GM19023 (cell line): Measurements from ENCODE around the gene RNF157.
A peak's percentile ranks its signal among the peaks of the same experiment; 100 is the strongest.
"Not testable (repeated sequence)": the region's sequence is repeated elsewhere in the genome, so short reads cannot be mapped to it uniquely, and the experiment has no call there.

Experiments
- ATAC-seq: cut with Tn5 transposase; IDR thresholded peaks from one replicate; pipeline ENCODE4 v1.9.1; 2021; ENCODE audit warnings: mild to moderate bottlenecking, moderate library complexity; ENCODE audit not compliant: unreplicated experiment

The RNF157 gene

DNA sequence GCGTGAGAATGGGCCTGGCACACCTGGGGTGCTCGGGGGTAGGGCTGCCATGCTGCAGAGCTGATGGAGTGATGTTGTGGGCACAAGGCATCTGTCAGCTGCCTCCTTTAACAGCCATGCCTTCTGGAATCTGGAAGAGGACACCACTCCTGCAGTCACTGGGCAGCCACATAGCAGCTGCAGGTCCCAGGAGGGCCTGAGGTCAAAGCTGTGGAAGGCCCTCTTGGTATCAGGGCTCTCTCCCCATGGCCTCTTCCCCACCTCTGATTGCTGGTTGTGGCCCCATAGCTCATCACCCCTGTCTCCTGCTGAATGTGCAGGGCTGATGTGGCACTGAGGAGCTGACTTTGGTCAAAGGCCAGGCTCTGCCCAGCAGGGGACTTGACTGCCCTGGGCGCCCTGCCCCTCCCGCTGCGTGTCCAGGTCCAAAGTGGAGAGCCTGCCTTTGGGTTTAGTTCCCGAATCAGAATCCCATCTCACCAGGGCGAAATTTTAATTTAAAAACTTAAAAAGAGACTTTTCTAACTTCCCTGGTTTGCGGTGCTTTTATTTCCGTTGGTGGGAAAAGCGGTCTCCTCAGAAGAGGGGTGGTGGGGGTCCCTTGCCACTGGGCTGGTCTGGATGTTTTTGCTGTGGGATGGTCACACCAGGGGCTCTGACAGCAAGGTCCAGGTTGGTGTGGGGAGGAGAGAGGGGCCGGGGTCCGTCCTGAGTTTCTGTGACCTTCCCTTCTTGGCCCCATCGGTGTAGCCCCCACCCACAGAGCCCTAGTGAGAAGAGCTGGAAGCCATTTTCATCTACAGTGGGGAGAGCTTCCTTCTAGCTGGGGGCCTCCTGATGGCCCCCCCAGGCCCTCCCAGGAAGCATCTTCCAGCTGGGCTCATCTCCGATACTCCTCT lies 30.7 kb upstream of the RNF157 start:
- peak; percentile 6 for ATAC-seq

DNA sequence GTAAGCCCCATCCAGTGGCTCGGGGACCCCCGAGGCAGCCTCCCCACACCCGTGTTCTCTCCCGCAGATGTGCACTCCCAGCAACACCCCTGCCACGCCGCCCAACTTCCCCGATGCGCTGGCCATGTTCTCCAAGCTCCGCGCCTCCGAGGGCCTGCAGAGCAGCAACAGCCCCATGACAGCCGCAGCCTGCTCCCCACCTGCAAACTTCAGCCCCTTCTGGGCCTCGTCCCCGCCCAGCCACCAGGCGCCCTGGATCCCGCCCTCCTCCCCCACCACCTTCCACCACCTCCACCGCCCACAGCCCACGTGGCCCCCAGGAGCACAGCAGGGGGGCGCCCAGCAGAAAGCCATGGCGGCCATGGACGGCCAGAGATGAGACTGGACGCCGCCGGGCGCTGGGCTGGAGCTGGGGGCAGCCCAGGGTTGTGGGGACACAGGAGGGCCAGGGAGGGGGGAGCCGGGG lies 29.9 kb upstream of the RNF157 start:
- ATAC-seq: no peak

DNA sequence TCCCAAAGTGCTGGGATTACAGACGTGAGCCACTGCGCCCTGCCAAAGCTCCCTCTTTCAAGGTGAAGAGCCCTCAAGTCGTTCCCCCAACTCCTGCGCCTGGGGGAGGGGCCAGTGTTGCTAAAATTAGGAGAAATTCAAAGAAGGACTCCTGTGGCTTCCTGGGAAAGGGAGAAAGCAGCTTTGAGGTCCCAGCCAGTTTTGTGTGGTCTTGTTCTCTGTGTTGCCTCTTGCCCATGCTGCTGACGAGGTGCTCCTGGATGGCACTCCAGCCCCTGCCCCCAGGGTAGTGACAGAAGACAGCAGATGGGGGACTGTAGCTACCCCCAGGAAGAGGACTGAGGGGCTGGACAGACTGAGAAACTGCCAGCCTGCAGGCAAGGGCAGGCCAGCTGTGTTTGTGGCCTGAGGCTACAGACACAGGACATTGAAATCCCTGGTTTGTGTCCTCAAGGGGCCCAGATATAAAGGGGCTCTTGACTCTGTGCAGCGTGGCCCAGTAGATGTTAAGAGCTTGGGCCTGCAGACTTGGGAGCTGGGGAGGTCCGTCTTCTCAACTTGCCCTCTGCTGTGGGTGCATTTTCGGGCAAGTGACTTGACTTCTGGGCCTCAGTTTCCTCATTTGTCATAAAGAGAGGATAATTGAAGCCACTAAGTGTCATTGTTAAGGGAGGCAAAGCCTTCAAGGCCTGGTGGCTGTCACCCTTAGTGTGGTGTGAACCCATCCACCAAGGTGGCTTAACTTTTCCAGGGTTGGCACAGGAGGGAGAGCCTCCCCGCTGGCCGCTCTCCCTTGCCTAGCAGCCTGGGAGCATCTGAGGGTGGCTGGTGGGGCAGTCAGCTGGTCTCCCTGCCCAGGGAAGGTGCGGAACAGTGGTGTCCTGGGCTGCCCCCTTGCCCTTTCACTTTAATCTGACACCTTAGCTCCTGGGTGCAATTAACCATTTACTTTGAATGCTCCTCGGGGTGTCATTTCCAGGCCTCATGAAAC lies 29.0 kb upstream of the RNF157 start:
- no peak for ATAC-seq

DNA sequence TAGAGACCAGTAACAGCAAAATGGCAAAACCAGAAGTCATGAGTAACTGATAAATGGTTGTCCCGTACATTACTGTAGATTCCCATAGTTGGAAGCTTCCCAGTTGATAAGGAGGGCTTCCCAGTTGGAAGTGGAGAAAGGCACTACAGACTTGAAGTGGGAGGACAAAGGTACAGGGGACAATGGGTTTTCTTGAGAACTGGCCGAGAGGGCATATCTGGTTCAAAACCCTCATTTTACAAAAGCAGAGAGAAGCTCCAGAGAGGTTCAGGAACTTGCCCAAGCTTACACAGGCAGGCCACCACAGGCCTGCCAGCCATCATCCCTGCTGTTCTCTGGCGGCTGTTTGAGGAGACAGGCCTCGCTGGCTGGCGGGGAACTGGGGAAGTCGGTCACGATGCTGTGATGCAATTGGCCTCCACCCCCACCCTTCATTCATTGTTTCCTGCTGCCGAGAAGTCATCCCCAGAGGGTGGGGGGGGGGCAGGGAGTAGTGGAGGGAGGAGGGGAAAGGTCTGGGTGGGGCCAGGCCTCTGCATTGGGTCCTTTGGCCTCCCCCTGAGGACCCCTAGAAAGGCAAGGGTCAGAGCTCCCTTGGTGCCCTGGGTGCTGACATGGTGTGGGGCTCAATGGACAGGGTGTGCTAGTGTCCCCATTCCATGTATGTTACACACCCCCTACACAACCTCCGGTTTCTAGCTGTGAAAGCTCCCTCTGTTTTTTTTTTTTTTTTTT lies 27.9 kb upstream of the RNF157 start:
- no peak for ATAC-seq

DNA sequence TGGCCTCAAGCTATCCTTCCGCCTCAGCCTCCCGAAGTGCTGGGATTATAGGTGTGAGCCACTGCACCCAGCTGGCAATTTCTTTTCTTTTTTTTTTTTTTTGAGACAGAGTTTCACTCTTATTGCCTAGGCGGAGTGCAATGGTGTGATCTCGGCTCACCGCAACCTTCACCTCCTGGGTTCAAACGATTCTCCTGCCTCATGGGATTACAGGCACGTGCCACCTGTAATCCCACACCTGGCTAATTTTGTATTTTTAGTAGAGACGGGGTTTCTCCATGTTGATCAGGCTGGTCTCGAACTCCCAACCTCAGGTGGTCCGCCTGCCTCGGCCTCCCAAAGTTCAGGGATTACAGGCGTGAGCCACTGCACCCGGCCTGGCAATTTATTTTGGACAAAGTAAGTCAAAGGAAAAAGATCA lies 27.3 kb upstream of the RNF157 start:
- ATAC-seq: not testable (repeated sequence)

DNA sequence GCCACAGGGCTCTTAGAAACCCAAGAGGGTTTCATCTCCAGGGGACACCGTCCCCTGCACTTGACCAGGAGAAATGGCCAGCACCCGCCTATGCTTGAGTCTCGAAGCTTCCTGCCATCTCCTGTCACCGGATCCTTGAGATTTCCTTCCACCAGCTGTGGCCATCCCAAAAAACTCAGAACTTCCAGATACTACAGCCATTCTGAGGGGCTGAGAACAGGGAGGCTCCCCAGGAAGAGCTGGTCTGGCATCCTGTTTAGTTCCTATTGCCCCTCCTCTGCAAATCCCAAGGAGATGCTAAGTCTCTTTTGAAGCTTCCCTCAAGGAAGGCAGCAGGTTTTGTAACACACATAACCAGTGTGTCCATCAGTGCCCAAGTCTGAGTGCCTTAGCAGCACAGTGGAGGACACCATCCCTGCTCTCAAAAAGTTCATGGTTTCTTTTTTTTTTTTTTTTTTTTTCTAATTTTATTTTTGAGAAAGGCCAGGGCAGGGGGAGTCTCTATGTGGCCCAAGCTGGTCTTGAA lies 26.8 kb upstream of the RNF157 start:
- no peak for ATAC-seq

DNA sequence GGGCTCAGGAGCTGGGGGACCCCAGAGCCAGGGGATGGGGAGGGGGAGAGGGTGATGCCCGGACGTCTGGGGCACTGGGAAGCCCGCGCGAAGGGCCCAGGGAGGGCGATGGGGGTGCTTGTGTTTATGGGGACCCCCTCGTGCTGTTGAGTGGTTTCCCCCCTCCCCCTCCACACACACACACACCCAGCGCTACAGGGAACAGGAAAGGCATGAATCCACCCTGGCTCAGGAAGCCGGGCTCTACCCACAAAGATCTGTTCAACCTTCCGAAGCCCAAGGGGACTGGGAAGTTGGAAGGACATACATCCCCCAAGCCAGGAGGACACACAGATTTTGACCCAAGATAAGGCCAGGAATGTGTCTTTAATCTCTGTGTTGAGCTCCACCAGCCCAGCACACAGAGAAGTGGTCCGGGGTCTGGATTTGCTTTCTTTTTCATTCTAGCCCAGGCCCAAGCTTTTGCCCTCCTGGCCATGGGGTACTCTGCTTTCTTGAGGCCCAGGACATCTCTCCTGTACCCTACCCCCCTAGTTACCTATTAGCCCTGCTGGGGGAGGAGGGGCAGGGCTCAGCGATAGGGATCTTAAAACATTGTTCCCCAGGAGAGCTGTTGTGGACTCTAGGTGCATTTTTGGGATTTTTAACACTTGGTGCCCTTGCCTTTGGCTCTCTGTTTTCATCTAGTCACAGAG lies 26.1 kb upstream of the RNF157 start:
- no peak for ATAC-seq

DNA sequence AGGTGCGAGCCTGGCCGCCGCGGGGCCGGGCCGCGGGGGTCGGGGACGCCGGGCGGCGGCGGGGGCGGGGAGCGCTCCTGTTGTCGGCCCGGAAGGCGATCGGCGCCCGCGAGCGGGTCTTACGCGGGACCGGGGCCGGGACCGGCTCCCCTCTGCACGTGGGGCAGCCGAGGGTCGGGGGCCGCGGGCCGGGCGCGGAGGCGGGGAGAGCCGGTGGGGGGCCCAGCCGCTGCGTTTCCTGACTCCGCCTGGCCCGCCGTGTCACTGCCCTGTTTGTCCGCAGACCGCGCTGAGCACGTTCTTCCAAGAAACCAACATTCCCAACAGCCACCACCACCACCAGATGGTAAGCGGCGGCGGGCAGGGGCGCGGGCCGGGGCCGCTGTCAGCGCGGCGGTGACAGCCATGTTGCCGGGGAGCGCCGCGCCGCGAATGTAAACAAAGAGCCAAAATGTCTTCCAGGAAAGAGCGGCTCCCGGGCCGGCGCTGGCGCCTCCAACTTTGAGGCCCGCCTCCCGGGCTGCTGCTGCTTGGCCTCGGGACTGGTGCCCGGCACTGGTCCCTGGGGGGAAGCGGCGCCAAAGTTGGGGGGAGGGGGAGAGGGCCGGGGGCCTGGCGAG lies 25.4 kb upstream of the RNF157 start:
- ATAC-seq: no peak

DNA sequence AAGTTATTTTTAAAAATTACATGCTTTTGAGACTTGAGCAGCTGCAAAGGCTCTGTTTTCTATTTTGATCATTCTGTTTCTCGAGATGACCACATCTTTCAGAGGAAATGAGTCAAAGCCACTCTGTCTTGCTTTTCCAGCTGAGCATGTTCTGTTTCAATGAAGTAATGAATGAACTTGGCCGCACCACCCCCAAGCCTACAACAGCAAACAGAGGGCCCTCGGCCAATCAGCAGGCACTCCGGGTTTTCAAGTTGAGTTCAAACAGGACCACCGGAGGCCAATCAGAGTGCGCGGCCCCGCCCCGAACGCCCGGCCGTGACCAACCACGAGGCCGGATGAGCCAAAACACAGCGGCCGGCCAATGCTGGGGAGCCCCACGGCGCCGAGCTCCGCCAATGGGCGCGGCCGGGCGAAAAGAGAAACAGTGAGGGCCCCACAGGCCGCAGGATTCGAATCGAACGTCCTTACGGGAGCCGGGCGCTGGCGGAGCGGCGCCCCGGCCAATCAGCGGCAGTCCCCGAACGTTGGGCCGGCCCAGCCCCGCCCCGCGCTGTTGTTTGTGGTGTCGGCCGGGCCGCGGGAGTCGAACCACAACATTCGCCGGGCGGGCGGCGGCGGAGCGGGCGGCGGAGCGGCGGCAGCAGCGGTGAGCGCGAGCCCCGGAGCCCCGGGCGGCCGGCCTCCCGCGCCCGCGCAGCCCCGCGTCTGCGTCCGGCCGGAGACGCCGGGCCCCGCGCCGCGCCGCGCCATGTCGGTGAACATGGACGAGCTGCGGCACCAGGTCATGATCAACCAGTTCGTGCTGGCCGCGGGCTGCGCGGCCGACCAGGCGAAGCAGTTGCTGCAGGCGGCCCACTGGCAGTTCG lies 24.7 kb upstream of the RNF157 start, which contains the start of gene UBALD2:
Gene UBALD2, plus strand, starts transcription at position 594 of the 869 bp plus-strand sequence. Its CDS starts 158 bp downstream, at position 752.
- ATAC-seq: peak; percentile 81

DNA sequence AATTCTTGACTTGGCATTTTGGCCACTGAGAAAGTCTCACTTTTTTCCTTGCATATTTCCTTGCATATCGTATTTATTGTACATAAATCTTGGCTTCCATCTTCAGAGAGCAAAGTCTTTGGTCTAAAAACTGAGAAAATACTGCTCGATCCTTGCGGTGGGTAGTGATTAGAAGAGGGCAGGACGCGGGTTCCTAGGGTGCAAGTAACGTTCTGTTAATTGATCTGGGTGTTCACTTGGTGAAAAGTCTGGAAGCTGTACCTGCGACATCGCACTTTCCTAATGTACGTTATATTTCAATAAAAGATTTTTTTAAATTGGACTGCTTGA lies 24.1 kb upstream of the RNF157 start:
- no peak for ATAC-seq

DNA sequence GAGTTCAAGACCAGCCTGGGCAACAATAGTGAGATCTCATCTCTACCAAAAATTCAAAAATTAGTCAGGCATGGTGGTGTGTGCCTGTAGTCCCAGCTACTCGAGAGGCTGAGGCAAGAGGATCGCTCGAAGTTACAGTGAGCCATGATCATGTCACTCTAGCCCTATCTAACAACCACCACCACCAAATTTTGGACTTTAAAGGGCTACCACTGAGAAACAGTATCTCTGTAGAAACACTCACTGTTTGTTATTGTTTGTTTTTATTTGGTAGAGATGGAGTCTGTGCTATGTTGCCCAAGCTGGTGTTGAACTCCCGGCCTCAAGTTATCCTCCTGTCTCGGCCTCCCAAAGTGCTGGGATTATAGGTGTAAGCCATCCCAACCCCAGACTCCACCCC lies 23.6 kb upstream of the RNF157 start:
- ATAC-seq: no peak

DNA sequence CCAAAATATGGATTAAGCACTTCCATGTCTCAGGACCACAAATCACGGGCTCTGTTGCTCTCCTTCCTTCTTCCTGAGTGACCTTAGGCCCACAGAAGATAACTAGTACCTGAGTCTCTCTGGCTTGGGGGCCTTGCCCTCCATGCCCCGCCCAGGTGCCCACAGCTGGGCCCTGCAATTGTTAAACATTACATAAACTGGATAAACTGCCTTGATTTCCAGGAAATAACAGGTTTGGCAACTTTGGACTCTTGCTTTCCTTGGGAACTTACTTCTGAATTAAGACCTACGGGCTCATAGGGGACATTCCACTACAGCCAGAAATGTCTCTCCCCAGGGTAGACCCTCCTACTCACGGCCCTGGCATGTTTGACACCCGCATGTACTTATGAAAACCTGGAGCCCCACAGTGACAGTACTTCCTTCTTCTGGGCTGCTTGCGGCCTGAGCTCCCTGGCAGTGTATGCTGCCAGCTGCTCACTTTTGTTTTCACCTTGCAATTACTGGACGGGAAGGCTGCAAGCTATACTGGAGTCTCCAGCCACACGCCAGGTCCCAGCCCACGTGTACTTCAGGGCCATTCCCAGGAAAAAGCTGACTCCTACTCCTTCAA lies 22.5 kb upstream of the RNF157 start:
- no peak for ATAC-seq

DNA sequence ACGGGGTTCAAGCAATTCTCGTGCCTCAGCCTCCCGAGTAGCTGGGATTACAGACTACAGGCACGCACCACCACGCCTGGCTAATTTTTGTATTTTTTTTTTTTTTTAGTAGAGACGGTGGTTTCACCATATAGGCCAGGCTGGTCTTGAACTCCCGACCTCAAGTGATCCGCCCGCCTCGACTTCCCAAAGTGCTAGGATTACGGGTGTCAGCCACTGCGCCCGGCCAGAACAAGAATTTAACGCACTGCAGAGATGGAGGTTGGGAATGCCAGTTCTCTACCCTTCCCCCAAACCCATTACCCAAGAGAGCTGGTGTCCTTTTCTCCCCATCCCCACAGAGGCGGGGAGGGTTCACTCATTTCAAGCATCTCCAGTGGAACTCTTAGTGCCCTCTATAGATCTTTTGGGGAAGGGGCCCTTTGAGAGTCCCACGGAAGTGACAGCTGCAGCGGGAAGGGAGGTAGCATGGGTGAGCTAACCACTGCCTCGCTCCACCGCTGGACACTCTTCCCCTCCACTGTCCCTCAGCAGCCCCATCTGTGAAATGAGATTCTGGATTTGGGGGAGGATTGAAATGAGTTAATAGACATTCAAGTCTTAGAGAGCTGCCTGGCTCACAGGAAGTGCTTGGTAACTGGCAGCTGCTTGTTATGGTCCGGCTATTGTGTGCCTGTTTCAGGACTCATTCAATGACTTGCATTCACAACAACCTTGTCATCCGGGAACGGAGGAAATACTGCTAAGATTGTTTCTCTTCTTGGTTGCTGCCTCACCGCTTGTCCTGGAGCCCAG lies 21.3 kb upstream of the RNF157 start:
- no peak for ATAC-seq

DNA sequence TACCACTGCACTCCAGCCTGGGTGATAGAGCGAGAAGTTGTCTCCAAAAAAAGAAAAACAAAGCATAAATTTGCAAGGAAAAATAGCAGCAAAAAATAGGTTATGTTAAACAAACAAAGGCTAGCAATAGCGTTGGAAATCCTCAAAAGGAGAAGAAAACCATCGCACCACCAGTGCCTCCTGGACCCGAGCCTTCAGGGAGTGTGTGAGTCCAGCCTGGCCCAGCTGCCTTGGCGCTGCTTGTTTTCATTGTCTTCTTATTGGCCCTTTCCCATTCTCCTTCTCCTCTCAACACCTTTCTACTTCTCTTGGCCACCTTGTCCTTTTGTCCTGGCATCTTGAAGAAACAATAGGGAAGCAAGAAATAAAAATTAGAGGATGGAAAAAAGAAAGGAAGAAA lies 20.4 kb upstream of the RNF157 start:
- no peak for ATAC-seq

DNA sequence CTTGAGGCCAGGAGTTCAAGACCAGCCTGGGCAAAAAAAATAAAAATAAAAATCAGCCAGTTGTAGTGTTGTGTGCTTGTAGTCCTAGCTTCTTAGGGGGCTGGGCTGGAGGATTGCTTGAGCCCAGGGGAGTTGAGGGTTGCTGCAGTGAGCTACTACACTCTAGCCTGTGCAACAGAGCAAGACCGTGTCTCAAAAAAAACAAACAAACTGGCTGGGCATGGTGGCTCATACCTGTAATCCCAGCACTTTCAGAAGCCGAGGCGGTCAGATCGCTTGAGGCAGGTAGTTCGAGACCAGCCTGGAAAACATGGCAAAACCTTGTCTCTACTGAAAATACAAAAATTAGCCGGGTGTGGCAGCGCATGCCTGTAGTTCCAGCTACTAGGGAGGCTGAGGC lies 19.9 kb upstream of the RNF157 start:
- no peak for ATAC-seq

DNA sequence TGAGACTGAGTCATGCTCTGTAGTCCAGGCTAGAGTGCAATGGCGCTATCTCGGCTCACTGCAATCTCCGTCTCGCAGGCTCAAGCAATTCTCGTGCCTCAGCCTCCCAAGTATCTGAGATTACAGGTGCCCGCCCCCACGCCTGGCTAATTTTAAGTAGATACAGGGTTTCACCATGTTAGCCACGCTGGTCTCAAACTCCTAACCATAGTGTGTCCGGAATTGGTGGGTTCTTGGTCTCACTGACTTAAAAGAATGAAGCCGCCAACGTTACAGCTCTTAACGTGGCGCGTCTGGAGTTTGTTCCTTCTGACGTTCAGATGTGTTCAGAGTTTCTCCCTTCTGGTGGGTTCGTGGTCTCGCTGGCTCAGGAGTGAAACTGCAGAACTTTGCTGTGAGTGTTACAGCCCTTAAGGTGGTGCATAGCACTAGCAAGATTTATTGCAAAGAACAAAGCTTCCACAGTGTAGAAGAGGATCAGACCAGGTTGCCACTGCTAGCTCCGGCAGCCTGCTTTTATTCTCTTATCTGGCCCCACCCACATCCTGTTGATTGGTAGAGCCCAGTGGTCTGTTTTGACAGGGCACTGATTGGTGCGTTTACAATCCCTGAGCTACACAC lies 16.2 kb upstream of the RNF157 start:
- ATAC-seq: not testable (repeated sequence)
